ENCODE results near the gene AGBL2.
A peak's percentile ranks its signal among the peaks of the same experiment; 100 is the strongest.
"Not testable (repeated sequence)": the region's sequence is repeated elsewhere in the genome, so short reads cannot be mapped to it uniquely, and the experiment has no call there.

The AGBL2 gene

GRCh38 chr11:47715082-47715669 lies at the start of gene AGBL2:
Gene AGBL2, minus strand, starts transcription at chr11:47715369. Its CDS starts 719 bp downstream, at chr11:47714650.
- peak; percentile 40 to 48 for DNase-seq

GRCh38 chr11:47759291-47759690 lies 44.1 kb upstream of the AGBL2 start:
- DNase-seq = not testable (repeated sequence)

- DNase-seq = no peak
Observed at GRCh38 chr11:47756208-47756607, 41.0 kb upstream of the AGBL2 start.

GRCh38 chr11:47750725-47751124 lies 35.6 kb upstream of the AGBL2 start:
- no peak for DNase-seq

- DNase-seq = not testable (repeated sequence)
Observed at GRCh38 chr11:47742494-47742893, 27.3 kb upstream of the AGBL2 start.

- not testable (repeated sequence) for DNase-seq
Observed at GRCh38 chr11:47737817-47738216, 22.6 kb upstream of the AGBL2 start.

- no peak for DNase-seq
Observed at GRCh38 chr11:47732271-47732670, 17.1 kb upstream of the AGBL2 start.

- no peak for DNase-seq
Observed at GRCh38 chr11:47731475-47731874, 16.3 kb upstream of the AGBL2 start.

- no peak for DNase-seq
Observed at GRCh38 chr11:47726878-47727514, 11.8 kb upstream of the AGBL2 start.

GRCh38 chr11:47726118-47726442 lies 10.9 kb upstream of the AGBL2 start:
- no peak for DNase-seq

GRCh38 chr11:47725442-47726117 lies 10.4 kb upstream of the AGBL2 start:
- DNase-seq = no peak

- no peak for DNase-seq
Observed at GRCh38 chr11:47724041-47724729, 9.0 kb upstream of the AGBL2 start.

GRCh38 chr11:47723041-47723440 lies 7.9 kb upstream of the AGBL2 start:
- DNase-seq = no peak

- no peak for DNase-seq
Observed at GRCh38 chr11:47720651-47721050, 5.5 kb upstream of the AGBL2 start.

GRCh38 chr11:47716692-47717091 lies 1.5 kb upstream of the AGBL2 start:
- DNase-seq = no peak

- DNase-seq = no peak
Observed at GRCh38 chr11:47714554-47715081, 551 bp downstream of the AGBL2 start.

- DNase-seq = no peak
Observed at GRCh38 chr11:47711816-47712215, 3.4 kb downstream of the AGBL2 start.

- DNase-seq = no peak
Observed at GRCh38 chr11:47711225-47711624, 3.9 kb downstream of the AGBL2 start.

- not testable (repeated sequence) for DNase-seq
Observed at GRCh38 chr11:47707275-47707786, 7.8 kb downstream of the AGBL2 start.

GRCh38 chr11:47705721-47706120 lies 9.4 kb downstream of the AGBL2 start:
- no peak for DNase-seq

GRCh38 chr11:47691979-47692378 lies 23.2 kb downstream of the AGBL2 start:
- DNase-seq = no peak

GRCh38 chr11:47689480-47689879 lies 25.7 kb downstream of the AGBL2 start:
- DNase-seq = no peak

- no peak for DNase-seq
Observed at GRCh38 chr11:47688991-47689390, 26.2 kb downstream of the AGBL2 start.

Measured in hippocampal formation (tissue), 2 donors.